HG03139 (cell line): ENCODE results near the gene MAP3K20.

ENCODE experiments used
- ATAC-seq: cut with Tn5 transposase; IDR thresholded peaks from one replicate; pipeline ENCODE4 v1.9.1; 2021; ENCODE audit not compliant: unreplicated experiment

Gene MAP3K20

GRCh38 chr2:173223871-173224270, 148.2 kb downstream of the MAP3K20 start:
- ATAC-seq, result no peak

- ATAC-seq, result no peak
Observed at GRCh38 chr2:173226899-173227698, 151.5 kb downstream of the MAP3K20 start.

- no peak for ATAC-seq
Observed at GRCh38 chr2:173229086-173229485, 153.4 kb downstream of the MAP3K20 start.

GRCh38 chr2:173230181-173230580, 154.5 kb downstream of the MAP3K20 start:
- ATAC-seq, result no peak

GRCh38 chr2:173231042-173231441, 155.4 kb downstream of the MAP3K20 start:
- ATAC-seq, result no peak

- ATAC-seq, result no peak
Observed at GRCh38 chr2:173231465-173231864, 155.8 kb downstream of the MAP3K20 start.

- no peak for ATAC-seq
Observed at GRCh38 chr2:173232956-173233744, 157.5 kb downstream of the MAP3K20 start.

GRCh38 chr2:173235947-173236803, 160.5 kb downstream of the MAP3K20 start:
- ATAC-seq, result no peak

- no peak for ATAC-seq
Observed at GRCh38 chr2:173238385-173238784, 162.7 kb downstream of the MAP3K20 start.

- ATAC-seq, result no peak
Observed at GRCh38 chr2:173238831-173239230, 163.2 kb downstream of the MAP3K20 start.

GRCh38 chr2:173239644-173240043, 164.0 kb downstream of the MAP3K20 start:
- peak; percentile 93 for ATAC-seq

- ATAC-seq, result peak; percentile 12
Observed at GRCh38 chr2:173240083-173240482, 164.4 kb downstream of the MAP3K20 start.

- no peak for ATAC-seq
Observed at GRCh38 chr2:173241643-173242042, 166.0 kb downstream of the MAP3K20 start.

- no peak for ATAC-seq
Observed at GRCh38 chr2:173247156-173247555, 171.5 kb downstream of the MAP3K20 start.

- ATAC-seq, result no peak
Observed at GRCh38 chr2:173248381-173248780, 172.7 kb downstream of the MAP3K20 start.

GRCh38 chr2:173249661-173250641, 174.3 kb downstream of the MAP3K20 start:
- no peak for ATAC-seq

- no peak for ATAC-seq
Observed at GRCh38 chr2:173251225-173251624, 175.6 kb downstream of the MAP3K20 start.

GRCh38 chr2:173252581-173252980, 176.9 kb downstream of the MAP3K20 start:
- no peak for ATAC-seq

- ATAC-seq, result no peak
Observed at GRCh38 chr2:173254659-173255058, 179.0 kb downstream of the MAP3K20 start.

- ATAC-seq, result no peak
Observed at GRCh38 chr2:173258701-173259100, 183.1 kb downstream of the MAP3K20 start.
